ENCODE measurements around the gene ATP1A4. TPM values are rescaled to one million over a fixed set of nuclear protein-coding genes. Genes with fewer than 3 reads are reported as not detected.

The ATP1A4 gene
- total and polyA plus RNA-seq, 9 of the 15 experiments (the other 6 are each of a cell fraction or from before 2014, with no cell fraction given): 0.07 TPM; not detected in 8

GRCh38 chr1:160227034-160227433 is 75.6 kb downstream of the ATP1A4 start:
- CTCF ChIA-PET (ENCODE audit: low intra/inter-chr PET ratio): no interaction called here
- Histone ChIP-seq H3K4me3 (no peak overlapping the region), H3K9me1 (ENCODE audit: control insufficient read depth, insufficient read depth, low read length) (no peaks in the 10 kb centered on the region), H3K27me3 (ENCODE audit: control insufficient read depth in 2 of 2, insufficient read depth in 2 of 2, low read length in 2 of 2) (no peaks in the 10 kb centered on the region), H3K27ac (ENCODE audit: extremely low read depth, low read depth, low read length) (no peak overlapping the region), H2AFZ (ENCODE audit: low read depth, low read length) (no peak overlapping the region), H3K9ac (ENCODE audit: insufficient read depth in 1 of 2, low read depth in 2 of 2, low read length in 2 of 2) (no peak overlapping the region), H3K4me2 (ENCODE audit: insufficient read depth, low read length) (no peak overlapping the region), H3K4me1 (replicated peaks in 1 of 2; ENCODE audit: control insufficient read depth in 2 of 2, insufficient read depth in 2 of 2, low read length in 2 of 2) (no peaks in the 10 kb centered on the region), H3K36me3 (ENCODE audit: control insufficient read depth, insufficient read depth, low read length) (peaks cover 97% of the 10 kb centered on the region), H3K9me3 (replicated peaks; ENCODE audit: control insufficient read depth, insufficient read depth, low read depth, low read length) (no peaks in the 10 kb centered on the region), H4K20me1 (replicated peaks; ENCODE audit: control insufficient read depth, insufficient read depth, low read length) (no peaks in the 10 kb centered on the region), H3K79me2 (ENCODE audit: control insufficient read depth, insufficient read depth, low read length) (no peaks in the 10 kb centered on the region)
- FAIRE-seq (no peak), DNase-seq (ENCODE audit: extremely low read depth in 1 of 4, low spot score in 3 of 4) (no peak), ATAC-seq (no peak)
- 79% methylated on average over 4 of the region's 4 CpGs for WGBS (ENCODE audit: insufficient coverage, low coverage, missing lambda C conversion rate)
- BruUV-seq (replicated peaks): no TSS peak
- in situ Hi-C loops (cut with MboI) (no loop called here), intact Hi-C loops (cut with micrococcal nuclease) (no loop called here)
- POLR2A ChIA-PET: interaction anchor here (0.9 to 1.6 kb wide), 3 partner anchors 9 to 18 kb away, joined by 3 to 6 read pairs (median 3); no protein-coding TSS in a partner anchor
- no peak for TF ChIP-seq MXI1 (IDR thresholded peaks at IDR 0.05; ENCODE audit: low read depth, low read length)
- TF ChIP-seq NCOA4 (IDR thresholded peaks at IDR 0.05; ENCODE audit: partially characterized antibody): no peak
- TF ChIP-seq SNRNP70 (optimal IDR thresholded peaks at IDR 0.05; ENCODE audit: low read depth, low read length): no peak
- TF ChIP-seq ILF3 (IDR thresholded peaks at IDR 0.05; ENCODE audit: borderline replicate concordance): no peak
- TF ChIP-seq SRF (CRISPR knock-in tag; IDR thresholded peaks at IDR 0.05): no peak
- TF ChIP-seq IFI16 (CRISPR knock-in tag; IDR thresholded peaks at IDR 0.05): no peak
- TF ChIP-seq KAT7 (CRISPR knock-in tag; IDR thresholded peaks at IDR 0.05; ENCODE audit: borderline replicate concordance): no peak
- no peak for TF ChIP-seq SMAD3 (CRISPR knock-in tag; conservative IDR thresholded peaks at IDR 0.05)
- TF ChIP-seq PML (IDR thresholded peaks at IDR 0.05; ENCODE audit: low read length): no peak
- TF ChIP-seq BACH1 (tag; IDR thresholded peaks at IDR 0.05): no peak
- no peak for TF ChIP-seq ZNF507 (tag; conservative IDR thresholded peaks at IDR 0.05)

Data from K562 (cell line).